Measurements from ENCODE around the gene ZMPSTE24.
"Not testable (repeated sequence)": the region's sequence is repeated elsewhere in the genome, so short reads cannot be mapped to it uniquely, and the experiment has no call there.

Gene ZMPSTE24

DNA sequence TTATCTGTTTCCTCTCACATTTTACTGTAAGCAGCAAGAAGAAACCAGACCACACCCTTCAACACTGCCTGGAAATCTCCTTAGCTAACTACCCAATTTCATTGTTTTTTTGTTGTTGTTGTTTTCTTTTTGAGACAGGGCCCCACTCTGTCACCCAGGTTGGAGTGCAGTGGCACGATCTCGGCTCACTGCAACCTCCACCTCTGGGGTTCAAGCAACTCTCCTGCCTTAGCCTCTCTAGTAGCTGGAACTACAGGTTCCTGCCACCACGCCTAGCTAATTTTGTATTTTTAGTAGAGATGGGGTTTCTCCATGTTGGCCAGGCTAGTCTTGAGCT is 84.3 kb downstream of the ZMPSTE24 start:
- H3K27me3 ChIP-seq (ENCODE audit: control insufficient read depth in 3 of 3, insufficient read depth in 3 of 3, low read depth in 1 of 3, low read length in 3 of 3), result not testable (repeated sequence)

More for the DNA sequence above, 84.3 kb downstream of the ZMPSTE24 start:
- not testable (repeated sequence) for H2BK120ac ChIP-seq (ENCODE audit: low read depth, low read length); H3K23ac ChIP-seq (ENCODE audit: low read depth, low read length, poor library complexity); H3K4me2 ChIP-seq (ENCODE audit: insufficient read depth, low read length, poor library complexity, severe bottlenecking); H3K4me3 ChIP-seq (ENCODE audit: low read length in 2 of 2); H4K91ac ChIP-seq (ENCODE audit: low read depth, low read length, poor library complexity); H3K4ac ChIP-seq (ENCODE audit: low read length); H3K27ac ChIP-seq (replicated peaks; ENCODE audit: low read length); H3K14ac ChIP-seq (ENCODE audit: low read length); H3K9me3 ChIP-seq (replicated peaks in 1 of 2; ENCODE audit: control insufficient read depth in 2 of 2, insufficient read depth in 1 of 2, low read depth in 1 of 2, low read length in 2 of 2); H3K36me3 ChIP-seq (replicated peaks in 1 of 2; ENCODE audit: control insufficient read depth in 2 of 2, insufficient read depth in 2 of 2, low read length in 2 of 2); H2AK5ac ChIP-seq (ENCODE audit: low read depth, low read length); H2BK12ac ChIP-seq (ENCODE audit: low read length); H3K18ac ChIP-seq (ENCODE audit: low read length); H4K8ac ChIP-seq (ENCODE audit: low read depth, low read length); H3K4me1 ChIP-seq (ENCODE audit: control insufficient read depth in 2 of 2, insufficient read depth in 1 of 2, low read depth in 1 of 2, low read length in 2 of 2); H2BK15ac ChIP-seq (ENCODE audit: low read length); DNase-seq (ENCODE audit: low spot score); H2BK5ac ChIP-seq (ENCODE audit: low read length); H2AFZ ChIP-seq (ENCODE audit: low read length); H3K9ac ChIP-seq (ENCODE audit: low read depth, low read length, poor library complexity); H3K79me1 ChIP-seq (ENCODE audit: low read depth, low read length)
- no CpG with 5 or more reads among the region's 3 CpGs for WGBS, 2 donors (ENCODE audit: extremely low coverage in 2 of 2, insufficient read length in 2 of 2, insufficient replicate concordance in 1 of 2)

Measured in neuronal stem cell (in vitro differentiated cells).